GM21786 (cell line): ENCODE data around the gene CTDSPL2.
"Not testable (repeated sequence)": the region's sequence is repeated elsewhere in the genome, so short reads cannot be mapped to it uniquely, and the experiment has no call there.

ENCODE experiments used
- ATAC-seq: cut with Tn5 transposase; IDR thresholded peaks from one replicate; pipeline ENCODE4 v1.9.1; 2021; ENCODE audit not compliant: unreplicated experiment

Gene CTDSPL2

GRCh38 chr15:44482090-44482489 lies 54.7 kb downstream of the CTDSPL2 start:
- ATAC-seq, result no peak

GRCh38 chr15:44485880-44486279 lies 58.5 kb downstream of the CTDSPL2 start:
- ATAC-seq, result no peak

GRCh38 chr15:44489464-44489863 lies 62.0 kb downstream of the CTDSPL2 start:
- no peak for ATAC-seq

- ATAC-seq, result no peak
Observed at GRCh38 chr15:44490622-44491021, 63.2 kb downstream of the CTDSPL2 start.

- ATAC-seq, result no peak
Observed at GRCh38 chr15:44492040-44492439, 64.6 kb downstream of the CTDSPL2 start.

GRCh38 chr15:44492672-44493071 lies 65.2 kb downstream of the CTDSPL2 start:
- no peak for ATAC-seq

GRCh38 chr15:44495562-44495961 lies 68.1 kb downstream of the CTDSPL2 start:
- no peak for ATAC-seq

GRCh38 chr15:44500555-44500954 lies 73.1 kb downstream of the CTDSPL2 start:
- ATAC-seq, result no peak

GRCh38 chr15:44501768-44502366 lies 74.4 kb downstream of the CTDSPL2 start:
- ATAC-seq, result no peak

- no peak for ATAC-seq
Observed at GRCh38 chr15:44516436-44516835, 89.0 kb downstream of the CTDSPL2 start.

- ATAC-seq, result no peak
Observed at GRCh38 chr15:44519537-44519936, 92.1 kb downstream of the CTDSPL2 start.

GRCh38 chr15:44525018-44525417 lies 97.6 kb downstream of the CTDSPL2 start:
- ATAC-seq, result no peak

GRCh38 chr15:44527241-44527640 lies 99.8 kb downstream of the CTDSPL2 start:
- ATAC-seq, result no peak

GRCh38 chr15:44529864-44530604 lies 102.6 kb downstream of the CTDSPL2 start:
- ATAC-seq, result no peak

- ATAC-seq, result no peak
Observed at GRCh38 chr15:44530653-44531052, 103.2 kb downstream of the CTDSPL2 start.

GRCh38 chr15:44532275-44532674 lies 104.8 kb downstream of the CTDSPL2 start:
- not testable (repeated sequence) for ATAC-seq

GRCh38 chr15:44532689-44533088 lies 105.3 kb downstream of the CTDSPL2 start:
- ATAC-seq, result no peak

- no peak for ATAC-seq
Observed at GRCh38 chr15:44535092-44535491, 107.7 kb downstream of the CTDSPL2 start.

- ATAC-seq, result no peak
Observed at GRCh38 chr15:44535523-44536301, 108.3 kb downstream of the CTDSPL2 start.

- peak; percentile 78 for ATAC-seq
Observed at GRCh38 chr15:44536302-44536961, 109.0 kb downstream of the CTDSPL2 start.

- peak; percentile 83 for ATAC-seq
Observed at GRCh38 chr15:44536962-44537734, 109.7 kb downstream of the CTDSPL2 start, which contains the start of gene EIF3J. EIF3J (plus strand) TSS chr15:44537147; CDS start chr15:44537195, 48 bp downstream.
